GM21526 (cell line): ENCODE measurements around the gene KCNJ16.

ENCODE experiments used
- ATAC-seq: cut with Tn5 transposase; IDR thresholded peaks from one replicate; pipeline ENCODE4 v1.9.1; 2021; ENCODE audit warnings: moderate library complexity; ENCODE audit not compliant: unreplicated experiment, low FRiP score

The KCNJ16 gene

DNA sequence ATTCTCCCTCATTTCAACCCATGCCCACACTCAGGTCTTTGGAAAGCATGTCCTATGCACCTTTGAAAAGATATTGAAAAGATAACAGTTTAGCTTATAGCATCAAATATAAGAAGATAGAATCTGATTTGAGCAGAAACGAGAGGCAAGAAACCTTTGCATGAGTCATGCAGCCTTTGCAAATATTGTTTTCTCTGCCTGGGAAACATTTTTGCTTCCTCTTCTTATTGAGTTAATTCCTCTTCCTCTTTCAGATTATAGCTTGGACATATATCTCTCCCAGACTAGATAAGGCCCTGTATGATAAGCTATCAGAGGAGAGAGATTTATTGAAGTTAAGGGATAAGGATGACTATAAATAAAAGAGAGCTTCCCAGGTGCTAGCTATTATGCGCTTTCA is 48.2 kb downstream of the KCNJ16 start:
- ATAC-seq, result no peak

DNA sequence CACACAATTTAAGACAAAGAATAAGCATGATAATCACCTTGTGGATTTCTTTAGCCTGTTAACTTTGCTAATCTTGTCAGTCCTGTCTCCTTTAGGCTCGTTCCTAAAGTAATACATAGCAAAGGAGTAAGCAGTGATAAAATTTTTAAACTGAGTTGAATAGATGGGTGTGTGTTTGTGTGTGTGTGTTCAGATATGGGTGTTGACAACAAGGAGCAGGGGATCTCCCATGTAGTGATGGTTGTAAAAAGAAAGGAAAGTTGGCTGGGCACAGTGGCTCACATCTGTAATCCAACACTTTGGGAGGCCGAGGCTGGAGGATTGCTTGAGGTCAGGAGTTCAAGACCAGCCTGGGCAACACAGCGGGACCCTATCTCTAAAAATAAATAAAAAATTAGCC is 49.7 kb downstream of the KCNJ16 start:
- ATAC-seq, result no peak

DNA sequence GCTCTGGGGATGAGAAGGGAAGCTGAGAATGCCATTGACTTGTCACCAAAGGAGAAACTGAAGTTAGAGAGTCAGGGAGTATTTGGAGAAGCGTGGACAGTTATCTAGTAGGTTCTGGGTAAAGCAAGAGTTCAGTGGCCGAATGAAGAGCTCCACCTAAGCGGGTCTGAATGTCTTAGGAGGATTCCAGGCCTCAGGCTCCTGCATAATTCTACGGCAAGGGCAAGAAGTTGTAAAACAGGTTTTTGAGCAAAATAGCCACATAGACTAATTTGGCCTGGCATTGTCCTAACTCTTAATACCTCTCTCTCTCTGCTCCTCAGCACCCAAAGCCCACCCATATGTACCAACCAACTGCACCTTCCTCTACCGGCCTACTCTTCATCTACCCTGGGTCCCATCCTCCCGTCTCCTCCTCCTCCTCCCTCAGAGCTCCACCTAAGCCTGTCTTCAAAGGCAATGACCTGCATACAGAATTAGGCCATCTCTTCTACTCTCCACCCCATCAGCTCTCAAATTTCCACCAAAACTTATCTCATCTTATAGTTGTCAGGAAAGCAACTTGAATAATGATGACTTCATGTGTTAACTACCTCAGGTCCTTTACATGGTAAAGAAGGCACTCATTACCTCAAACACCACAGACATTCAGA is 52.3 kb downstream of the KCNJ16 start:
- no peak for ATAC-seq

DNA sequence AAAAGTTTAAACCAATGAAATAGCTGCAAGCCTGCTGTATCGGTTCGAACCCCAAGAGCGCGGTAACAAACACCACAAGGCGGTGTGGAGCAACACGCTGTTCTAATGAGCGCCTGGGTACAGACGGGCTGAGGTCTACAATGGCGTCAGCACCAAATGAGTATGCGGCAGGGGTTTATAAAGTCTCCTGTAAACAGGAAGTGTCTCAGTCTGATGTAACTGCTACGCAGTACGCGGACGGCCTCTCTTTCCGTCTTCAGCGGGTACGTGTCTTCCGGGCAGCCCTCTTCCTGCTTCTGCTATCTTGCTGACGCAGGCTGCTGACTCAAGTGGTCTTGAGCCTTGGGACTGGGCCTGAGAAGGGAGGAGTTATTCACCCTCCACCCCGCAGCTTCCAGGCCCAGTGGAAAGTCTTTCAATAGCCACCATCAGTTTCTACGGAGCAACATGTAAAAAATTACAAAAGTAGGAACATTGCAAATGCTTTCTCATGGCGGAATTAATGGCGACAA is 53.8 kb downstream of the KCNJ16 start:
- no peak for ATAC-seq

DNA sequence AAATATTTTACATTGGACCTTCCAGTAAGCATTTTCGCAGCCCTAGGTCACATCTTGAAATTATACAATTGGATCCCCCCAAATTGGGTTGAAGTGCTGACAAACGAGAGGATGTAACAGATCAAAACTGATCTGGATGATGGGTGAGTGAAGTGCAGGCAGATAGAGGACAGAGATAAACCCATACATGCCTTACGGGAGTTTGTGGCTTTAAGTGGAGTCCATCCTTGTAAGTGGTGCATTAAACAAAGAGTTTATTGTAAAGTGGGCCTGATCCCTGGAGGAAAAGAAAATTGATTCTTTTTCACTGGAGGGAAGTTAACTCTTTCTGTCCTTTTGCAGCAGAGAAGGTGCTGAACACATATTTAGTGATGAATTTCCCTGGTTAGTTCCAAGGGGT is 55.3 kb downstream of the KCNJ16 start:
- no peak for ATAC-seq

DNA sequence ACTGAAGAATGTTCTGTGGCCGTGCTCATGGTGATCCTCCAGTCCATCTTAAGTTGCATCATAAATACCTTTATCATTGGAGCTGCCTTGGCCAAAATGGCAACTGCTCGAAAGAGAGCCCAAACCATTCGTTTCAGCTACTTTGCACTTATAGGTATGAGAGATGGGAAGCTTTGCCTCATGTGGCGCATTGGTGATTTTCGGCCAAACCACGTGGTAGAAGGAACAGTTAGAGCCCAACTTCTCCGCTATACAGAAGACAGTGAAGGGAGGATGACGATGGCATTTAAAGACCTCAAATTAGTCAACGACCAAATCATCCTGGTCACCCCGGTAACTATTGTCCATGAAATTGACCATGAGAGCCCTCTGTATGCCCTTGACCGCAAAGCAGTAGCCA is 57.5 kb downstream of the KCNJ16 start:
- no peak for ATAC-seq

DNA sequence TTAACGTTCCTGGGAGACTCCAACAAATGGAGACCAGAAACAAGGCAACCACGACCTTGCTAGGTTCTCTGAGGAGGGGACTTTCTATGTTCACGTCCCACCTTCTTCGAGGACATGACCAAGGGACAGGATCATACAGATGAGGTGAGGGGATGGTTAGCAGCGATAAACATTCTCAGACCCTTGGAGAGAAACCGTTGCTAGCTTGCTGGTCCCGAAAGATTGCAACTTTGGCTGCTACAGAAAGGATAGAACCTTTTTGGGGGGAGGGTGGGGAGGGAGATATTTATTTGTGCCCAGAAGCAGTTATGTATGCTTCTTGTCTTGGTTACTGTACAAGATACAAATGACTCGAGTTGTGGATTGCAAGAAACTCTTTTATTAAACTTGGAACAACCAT is 59.0 kb downstream of the KCNJ16 start:
- ATAC-seq, result no peak

DNA sequence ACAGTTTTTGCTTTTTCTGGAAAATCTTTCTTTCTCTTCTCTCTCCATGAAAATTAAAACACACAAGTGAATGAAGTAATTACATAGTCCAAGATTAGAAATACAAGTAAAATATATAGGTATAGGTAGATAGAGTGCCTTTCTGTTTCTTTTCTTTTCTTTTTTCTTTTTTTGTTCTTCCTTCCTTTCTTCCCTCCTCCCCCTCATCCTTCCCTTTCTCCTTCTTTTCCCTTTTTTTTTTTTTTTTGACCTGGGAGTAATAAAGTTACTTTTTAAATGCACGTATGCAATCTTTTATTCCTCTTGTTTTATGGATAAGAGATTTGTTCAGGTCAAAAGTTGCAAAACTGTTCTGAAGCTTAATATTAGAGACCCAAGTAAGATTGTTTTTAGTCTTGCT is 59.8 kb downstream of the KCNJ16 start:
- ATAC-seq, result no peak

DNA sequence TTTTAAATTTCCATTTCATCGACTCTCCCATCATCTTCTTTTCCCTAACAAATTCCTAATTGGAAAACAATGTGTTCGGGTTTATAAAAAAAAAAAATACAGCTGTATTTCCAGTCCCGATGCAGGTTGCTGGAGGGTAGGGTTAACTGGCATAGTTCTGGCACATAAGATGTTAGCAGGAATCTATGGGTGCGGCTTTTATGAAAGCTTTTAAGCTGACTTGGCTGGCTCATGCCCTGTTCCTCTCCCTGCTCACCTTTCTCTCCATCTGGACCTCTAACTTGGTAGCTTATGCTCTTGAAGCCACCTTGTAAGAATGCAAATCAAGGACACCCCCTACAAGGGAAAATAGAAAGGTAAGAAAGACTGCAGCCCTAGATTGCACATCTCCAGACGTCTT is 61.1 kb downstream of the KCNJ16 start:
- no peak for ATAC-seq

DNA sequence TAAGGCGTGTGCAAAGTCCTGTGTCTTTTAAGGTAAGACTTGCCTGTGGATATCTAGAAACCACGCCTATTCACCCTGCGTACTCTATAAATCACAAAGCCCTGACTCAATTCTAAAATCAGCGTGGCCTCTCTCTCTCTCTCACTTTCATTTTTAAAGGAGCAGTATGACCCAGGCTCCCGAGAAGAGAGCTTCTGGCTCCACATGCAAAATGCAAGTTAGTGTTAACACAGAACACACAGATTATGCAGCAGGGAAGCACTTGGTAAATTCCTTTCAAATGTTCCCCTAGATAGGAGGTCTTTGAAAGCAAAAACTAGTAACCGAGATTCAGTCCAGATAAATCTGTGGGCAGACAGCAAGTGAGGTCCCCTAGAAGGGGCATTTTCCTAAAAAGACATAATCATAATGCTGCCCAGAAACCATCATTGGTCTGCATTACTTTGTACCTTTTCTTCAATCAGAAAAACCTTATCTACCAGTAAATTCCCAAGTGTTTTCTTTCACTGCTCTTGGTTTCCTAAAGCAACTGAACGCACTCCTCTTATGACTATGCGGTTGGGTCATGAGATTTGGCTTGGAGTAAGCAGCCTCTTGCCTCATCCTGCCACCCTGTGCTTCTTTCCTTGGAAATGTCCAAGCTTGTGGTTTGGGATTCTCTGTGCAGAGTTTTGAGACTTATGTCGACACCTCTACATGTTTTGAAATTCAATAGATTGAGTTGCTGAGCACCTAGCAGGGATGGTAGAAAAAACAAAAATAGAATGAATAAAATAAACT is 62.6 kb downstream of the KCNJ16 start:
- ATAC-seq, result peak; percentile 98

DNA sequence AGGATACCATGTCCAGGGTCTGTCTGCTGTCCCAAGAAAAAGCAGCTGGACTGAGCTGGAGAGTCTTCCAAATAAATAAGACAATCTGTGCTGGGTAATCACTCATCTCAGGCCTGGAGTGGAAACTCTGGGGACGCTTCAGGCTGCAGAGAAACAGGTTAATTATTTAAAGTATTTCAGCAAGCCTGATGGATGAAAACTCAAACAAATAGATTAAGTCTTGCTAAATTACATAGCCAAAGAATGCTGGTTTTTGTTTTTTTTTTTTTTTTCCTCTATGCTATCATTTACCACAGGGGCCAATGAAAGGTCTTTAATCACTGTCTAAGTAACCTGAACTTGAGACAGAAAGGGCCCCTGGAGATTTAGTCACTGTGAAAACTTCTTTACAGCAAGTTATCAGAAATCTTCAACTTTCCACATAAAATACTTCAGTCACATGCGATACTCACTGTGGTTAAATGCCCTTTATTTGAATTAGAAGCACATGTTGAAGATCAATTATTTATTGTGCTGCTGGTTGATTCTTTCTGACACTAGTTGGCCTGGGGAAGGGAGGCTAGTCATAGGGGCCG is 63.4 kb downstream of the KCNJ16 start:
- ATAC-seq, result no peak

DNA sequence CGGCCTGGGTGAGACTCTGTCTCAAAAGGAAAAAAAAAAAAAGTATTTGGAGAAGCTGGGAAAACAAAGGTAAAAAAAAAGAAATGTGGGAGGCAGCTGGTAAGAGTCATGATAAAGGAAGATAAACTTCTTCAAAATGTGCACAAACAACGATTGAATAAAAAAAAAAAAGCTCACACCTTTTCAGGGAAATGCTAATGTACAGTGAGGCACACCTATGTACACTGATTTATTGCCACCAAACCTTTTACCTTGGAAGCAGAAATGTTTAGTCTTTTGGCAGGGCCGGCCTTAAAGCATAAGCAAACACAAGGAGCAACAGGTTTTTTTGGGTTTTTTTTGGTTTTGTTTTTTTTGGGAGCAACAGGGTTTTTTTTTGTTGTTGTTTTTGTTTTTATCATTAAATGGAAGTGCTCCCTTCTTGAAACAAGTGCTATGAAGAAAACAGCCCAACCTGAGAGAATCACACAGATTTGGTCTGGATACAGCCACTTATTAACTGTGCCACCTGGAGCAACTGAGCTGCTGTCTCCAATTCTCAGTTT is 64.5 kb downstream of the KCNJ16 start:
- ATAC-seq, result no peak

DNA sequence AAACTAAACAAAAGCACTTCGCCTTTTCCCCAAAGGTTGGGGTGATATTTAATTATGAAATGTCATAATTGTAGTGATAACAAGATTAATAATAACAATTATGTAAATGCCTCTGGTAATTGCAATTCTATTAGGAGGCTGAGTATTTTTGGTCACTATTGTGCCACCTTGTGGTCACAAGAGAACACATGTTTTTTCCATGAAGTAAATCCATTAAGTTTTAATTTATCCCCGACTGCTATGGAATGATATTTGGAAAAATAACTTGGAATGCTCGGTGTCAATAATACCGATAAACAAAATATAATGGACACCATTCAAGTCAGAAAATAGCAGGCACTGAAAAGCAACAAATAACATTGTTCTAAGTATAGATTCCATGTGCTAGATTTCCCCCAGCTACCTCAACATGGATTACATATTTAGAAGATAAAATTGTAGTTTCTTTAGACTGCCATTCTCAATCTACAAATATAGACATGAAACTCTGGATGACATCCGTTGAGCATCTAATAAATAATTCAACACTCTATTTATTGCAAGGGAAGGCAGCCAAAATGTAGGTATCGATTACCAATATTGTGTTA is 69.3 kb downstream of the KCNJ16 start:
- no peak for ATAC-seq

DNA sequence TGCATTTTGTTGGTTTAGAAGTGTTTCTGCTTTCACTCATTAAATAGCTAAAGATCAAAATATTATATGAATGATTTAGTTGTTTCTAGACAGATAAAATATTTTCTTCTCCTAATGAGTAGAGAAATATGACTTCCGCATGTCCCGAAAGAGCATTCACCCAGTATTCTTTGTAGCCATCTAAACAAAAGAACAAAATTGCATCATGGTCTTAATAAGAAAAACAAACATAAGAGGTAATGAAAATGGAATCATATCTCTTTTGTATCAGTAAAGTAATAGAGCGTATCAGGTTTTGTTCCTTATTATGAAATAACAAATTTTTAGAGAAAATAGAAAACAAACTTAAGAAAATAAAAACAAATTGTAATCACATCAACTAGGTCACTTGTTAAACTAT is 78.2 kb downstream of the KCNJ16 start:
- no peak for ATAC-seq

DNA sequence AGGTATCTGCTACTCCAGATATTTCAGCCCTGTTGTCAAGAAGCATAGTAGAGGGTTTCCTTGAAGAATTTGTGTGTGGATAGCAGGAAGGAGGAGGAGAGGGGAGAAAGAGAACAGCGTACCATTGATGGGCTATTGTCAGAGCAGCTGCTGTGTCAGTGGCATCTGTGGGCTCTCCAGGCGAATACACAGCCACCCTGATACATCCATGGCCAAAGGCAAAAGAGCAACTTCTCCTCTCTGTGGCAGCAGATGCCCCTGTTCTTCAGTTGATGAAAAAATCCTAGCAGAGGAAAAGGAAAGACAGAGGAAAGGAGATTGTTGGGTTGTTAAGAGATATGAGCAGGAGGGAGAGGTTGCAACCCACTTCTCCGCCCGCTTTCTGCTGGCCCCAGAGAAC is 82.1 kb downstream of the KCNJ16 start:
- ATAC-seq, result no peak

DNA sequence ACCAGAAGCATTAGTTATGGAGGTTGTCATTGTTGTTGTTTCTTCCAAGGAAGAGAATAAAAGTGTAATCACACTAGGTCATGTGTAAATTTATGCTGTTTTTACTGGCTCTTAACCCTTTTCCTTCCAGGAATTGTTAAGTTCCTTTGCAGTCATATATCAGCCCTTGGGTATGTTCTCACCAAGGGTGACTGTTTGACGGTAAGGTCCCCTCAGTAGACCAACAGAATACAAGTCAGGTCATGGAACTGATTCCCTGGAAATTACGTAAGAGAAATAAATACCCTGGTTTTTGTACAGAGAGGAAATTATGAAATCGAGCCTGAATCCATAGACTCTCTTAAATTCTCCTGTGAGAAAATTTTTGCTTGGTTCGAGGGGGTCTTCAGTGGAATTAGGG is 83.2 kb downstream of the KCNJ16 start:
- no peak for ATAC-seq

DNA sequence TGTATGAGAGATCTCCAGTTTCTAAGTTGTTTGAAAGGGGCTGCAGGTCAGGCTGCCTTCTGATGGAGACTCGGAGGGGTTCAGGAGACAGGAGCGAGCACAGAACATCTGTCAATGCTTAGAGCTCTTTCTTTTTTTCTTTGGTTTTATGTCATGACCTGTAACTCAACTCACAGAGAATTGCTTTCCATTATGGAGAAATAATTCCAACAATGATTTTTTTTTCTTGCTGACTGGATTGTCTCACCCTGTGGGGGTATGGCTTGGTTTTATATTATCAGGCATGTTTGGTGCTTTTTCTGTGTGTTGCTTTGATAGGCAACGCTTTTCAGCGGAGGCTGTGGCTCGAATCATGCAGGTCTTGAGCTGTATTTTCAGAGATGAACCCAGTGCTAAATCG is 83.6 kb downstream of the KCNJ16 start:
- no peak for ATAC-seq

DNA sequence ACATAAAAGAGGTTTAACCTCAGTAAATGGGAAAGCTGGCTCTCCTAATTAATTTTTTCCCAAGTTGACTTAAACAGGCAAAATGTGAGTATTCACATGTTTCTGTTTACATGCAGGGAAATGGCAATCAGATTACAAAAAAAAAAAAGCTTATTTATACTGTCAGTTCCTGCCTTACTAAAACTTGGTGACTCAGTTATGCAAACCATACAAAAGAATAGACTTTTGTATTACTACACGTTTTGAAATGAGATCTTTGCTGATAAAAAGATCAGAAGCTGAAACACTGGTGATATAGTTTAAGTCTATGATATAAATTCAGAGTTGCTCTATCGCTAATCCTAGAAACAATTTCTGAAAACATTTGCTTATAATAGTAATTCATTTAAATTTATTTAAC is 85.0 kb downstream of the KCNJ16 start:
- no peak for ATAC-seq

DNA sequence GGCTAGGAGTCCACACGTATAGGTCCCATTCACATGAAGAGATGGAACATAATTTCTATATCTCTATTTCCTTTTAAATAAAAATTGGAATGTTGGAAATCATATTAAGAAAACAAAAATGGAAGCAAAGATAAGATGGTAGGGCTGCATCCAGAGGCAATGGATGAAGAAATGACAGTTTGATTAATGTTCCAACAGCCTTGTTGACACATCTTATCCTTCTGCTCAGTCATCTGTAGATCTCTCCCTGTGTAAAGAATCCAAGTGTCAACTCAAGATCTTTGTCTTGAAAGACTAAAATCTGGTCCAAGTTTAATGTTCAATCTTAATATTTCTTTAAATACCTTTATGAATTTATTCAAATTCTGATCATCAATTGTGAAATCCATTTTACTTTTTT is 86.5 kb downstream of the KCNJ16 start:
- no peak for ATAC-seq

DNA sequence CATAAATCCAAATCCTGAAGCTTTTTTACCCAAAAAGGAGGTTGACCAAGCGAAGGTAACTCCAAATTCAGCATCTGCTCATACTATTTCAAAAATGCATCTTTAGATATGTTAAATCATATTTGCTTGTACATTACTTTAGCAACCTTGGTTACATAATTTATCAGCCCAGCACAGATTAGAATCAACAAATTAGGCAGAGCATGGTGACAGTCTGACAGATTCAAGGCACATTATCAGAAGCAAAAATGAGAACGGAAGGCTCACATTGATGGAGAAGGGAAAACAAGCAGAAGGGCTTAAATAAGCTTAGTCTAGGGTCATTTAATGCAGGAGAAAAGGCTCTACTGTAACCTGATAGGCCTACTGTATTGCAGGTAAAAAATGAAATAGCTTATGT is 90.4 kb downstream of the KCNJ16 start:
- no peak for ATAC-seq

DNA sequence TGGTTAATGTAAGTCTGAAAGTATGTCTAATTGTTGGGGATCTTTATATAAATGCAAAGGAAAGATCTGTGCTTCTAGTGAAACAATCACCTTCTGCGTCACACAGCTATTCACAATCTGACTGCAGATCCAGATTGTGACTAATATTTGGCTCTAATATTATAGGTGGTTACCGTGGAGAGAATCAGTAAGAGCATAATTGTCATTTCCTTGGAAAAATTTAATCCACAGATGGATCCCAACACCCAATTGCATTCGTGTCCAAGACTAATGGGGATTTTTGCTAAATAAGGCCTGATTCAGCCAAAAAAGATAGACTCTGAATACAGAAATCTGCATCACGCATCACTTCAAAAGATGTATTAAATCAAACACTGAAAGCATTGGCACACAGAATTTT is 91.6 kb downstream of the KCNJ16 start:
- no peak for ATAC-seq
